ENCODE results near the gene DGUOK. TPM values are rescaled to one million over a fixed set of nuclear protein-coding genes. Genes with fewer than 3 reads are reported as not detected.
A peak's percentile ranks its signal among the peaks of the same experiment; 100 is the strongest.
"Not testable (repeated sequence)": the region's sequence is repeated elsewhere in the genome, so short reads cannot be mapped to it uniquely, and the experiment has no call there.

The DGUOK gene
- total RNA-seq, 2 experiments from 2014 or later, result 112 to 115 TPM

DNA sequence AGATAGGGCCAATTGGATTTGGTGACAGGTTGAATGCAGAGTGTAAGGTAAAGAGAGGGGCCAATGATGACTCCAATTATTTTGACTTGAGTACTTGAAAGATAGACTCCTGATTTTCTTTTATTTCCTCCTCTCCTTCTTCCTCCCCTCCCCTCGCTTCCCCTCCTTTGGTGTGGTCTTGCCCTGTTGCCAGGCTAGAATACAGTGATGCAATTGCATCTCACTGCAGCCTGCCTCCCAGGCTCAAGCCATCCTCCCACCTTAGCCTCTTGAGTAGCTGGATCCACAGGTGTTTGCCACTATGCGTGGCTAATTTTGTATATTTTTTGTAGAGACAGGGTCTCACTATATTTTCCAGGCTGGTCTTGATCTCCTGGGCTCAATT, 2.3 kb downstream of the DGUOK start:
- no peaks in the 10 kb centered on the region for H3K9me3 Mint-ChIP-seq
- intact Hi-C loops (cut with micrococcal nuclease), result loop anchor here (5.0 kb wide), 3 partner anchors 528 to 1033 kb away; partner anchors contain the start of genes ALMS1, INO80B and WBP1
- peaks cover 67% of the 10 kb centered on the region for H3K4me1 Mint-ChIP-seq (ENCODE audit: low read depth)
- CTCF ChIA-PET, result interaction anchor here (1.2 to 1.3 kb wide), 2 partner anchors 59 to 100 kb away, joined by 3 to 4 read pairs; partner anchors contain the start of gene STAMBP
- peak overlapping the region; percentile 69 for H3K4me3 Mint-ChIP-seq
- H3K27ac Mint-ChIP-seq, result peak overlapping the region; percentile 46
- DNase-seq, result no peak
- H3K36me3 Mint-ChIP-seq (ENCODE audit: low read depth), result peaks cover 17% of the 10 kb centered on the region
- H3K27me3 Mint-ChIP-seq (ENCODE audit: low read depth), result no peaks in the 10 kb centered on the region

DNA sequence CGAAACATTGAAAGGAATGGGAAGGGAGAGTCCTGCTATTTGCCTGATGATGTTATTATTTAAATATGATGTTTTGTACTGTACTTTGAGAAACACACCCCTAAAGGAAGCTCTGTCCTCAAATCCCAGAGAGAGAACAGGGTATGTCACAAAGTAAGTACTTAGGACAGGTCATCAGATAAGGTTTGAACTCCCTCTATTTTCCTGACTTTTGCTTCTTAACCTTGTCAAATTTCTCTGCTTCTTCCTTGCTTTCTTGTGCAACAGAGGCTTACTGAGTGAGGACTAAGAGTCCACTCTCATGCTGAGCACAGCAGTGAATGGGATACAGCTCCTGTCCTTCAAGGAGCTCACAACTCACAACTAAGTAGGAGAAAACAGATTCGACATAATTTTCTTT, 3.7 kb downstream of the DGUOK start:
- H3K9me3 Mint-ChIP-seq, result no peaks in the 10 kb centered on the region
- no peak overlapping the region for H3K27ac Mint-ChIP-seq
- H3K4me3 Mint-ChIP-seq, result no peak overlapping the region
- CTCF ChIA-PET, result interaction anchor here (1.2 kb wide), 1 partner anchor 9 kb away, joined by 3 read pairs; no protein-coding TSS in a partner anchor
- intact Hi-C loops (cut with micrococcal nuclease), result loop anchor here (5.0 kb wide), 1 partner anchor 462 kb away; no protein-coding TSS in a partner anchor
- H3K36me3 Mint-ChIP-seq (ENCODE audit: low read depth), result peaks cover 18% of the 10 kb centered on the region
- H3K4me1 Mint-ChIP-seq (ENCODE audit: low read depth), result peaks cover 70% of the 10 kb centered on the region
- DNase-seq, result no peak
- H3K27me3 Mint-ChIP-seq (ENCODE audit: low read depth), result no peaks in the 10 kb centered on the region

DNA sequence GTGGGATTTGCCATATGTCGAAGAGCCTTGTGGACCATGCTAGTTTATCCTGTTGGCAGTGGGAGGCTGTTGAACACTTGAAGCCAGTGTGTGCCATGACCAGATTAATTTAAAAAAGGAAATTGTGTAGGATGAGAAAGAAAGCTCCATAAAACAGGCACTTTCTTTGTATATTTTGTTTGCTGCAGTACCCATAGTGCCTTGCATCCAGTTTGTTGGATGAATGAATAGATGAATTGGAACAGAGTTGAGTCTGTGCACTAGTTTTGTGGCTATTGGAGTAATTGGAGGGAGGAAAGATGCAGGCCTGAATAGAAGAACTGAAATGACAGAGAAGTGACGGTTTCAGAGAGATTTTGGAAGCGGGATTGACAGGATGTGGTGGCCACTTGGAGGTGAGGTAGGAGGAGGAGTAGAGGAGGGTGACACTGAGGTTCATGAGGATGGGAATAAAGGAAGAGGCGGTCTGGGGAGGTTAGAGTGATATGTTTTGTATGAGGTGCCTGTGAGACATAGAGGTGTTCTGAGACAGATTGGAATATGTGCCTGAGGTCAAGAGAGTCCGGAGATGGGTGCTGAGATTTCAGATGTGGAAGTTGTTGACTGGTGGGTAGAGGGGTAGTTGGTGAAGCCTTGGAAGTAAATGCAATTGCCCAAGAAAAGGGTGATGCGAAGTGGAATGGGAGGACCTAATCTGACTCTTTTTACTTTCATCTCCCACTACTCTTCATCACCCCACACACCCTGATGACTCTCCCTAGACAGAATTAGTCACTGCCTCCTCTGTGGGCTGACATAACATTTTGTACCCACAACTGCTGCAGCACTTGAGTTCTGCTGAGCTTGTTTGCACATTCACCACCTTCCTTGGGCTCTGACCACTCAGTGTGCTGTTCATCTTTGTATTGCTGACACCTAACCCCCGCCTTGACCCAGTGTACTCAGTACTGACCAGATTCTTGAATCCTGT, 5.1 kb downstream of the DGUOK start:
- CTCF ChIA-PET, result interaction anchor here (0.6 to 1.7 kb wide), 5 partner anchors 23 to 248 kb away, joined by 3 to 7 read pairs (median 3); no protein-coding TSS in a partner anchor
- peak; percentile 74 for DNase-seq
- intact Hi-C loops (cut with micrococcal nuclease), result loop anchor here (1.0 to 5.0 kb wide), 2 partner anchors 7 to 460 kb away; no protein-coding TSS in a partner anchor
- Mint-ChIP-seq H3K4me3 (peak overlapping the region; percentile 12), H3K27ac (peak overlapping the region; percentile 82), H3K36me3 (ENCODE audit: low read depth) (peaks cover 19% of the 10 kb centered on the region), H3K27me3 (ENCODE audit: low read depth) (no peaks in the 10 kb centered on the region), H3K9me3 (no peaks in the 10 kb centered on the region), H3K4me1 (ENCODE audit: low read depth) (peaks cover 75% of the 10 kb centered on the region)

DNA sequence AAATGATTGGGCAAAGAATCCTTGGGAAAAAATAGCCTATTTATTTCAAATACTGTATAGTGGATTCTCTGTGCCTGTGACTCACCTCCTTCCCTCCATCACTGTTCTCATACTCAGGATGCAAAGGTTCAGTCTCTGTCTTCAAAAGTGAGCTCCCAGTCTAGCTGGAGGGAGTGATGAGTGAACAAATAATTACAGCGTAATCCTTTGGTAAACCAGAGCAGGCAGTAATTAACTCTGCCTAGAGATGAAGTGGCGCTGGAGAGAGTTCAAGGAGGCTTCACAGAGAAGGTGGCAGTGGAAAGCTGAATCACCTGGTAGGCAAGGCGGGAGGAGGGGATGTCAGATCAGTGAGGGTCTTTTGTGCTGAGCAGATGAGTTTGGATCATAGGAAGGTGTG, 6.5 kb downstream of the DGUOK start:
- no peaks in the 10 kb centered on the region for H3K9me3 Mint-ChIP-seq
- H3K4me1 Mint-ChIP-seq (ENCODE audit: low read depth), result peaks cover 84% of the 10 kb centered on the region
- no peak for DNase-seq
- no peak overlapping the region for H3K4me3 Mint-ChIP-seq
- CTCF ChIA-PET, result interaction anchor here (0.6 to 1.7 kb wide), 3 partner anchors 24 to 214 kb away, joined by 3 to 7 read pairs (median 3); partner anchors contain the start of gene BOLA3
- peaks cover 25% of the 10 kb centered on the region for H3K36me3 Mint-ChIP-seq (ENCODE audit: low read depth)
- intact Hi-C loops (cut with micrococcal nuclease), result loop anchor here (5.0 kb wide), 1 partner anchor 459 kb away; no protein-coding TSS in a partner anchor
- H3K27me3 Mint-ChIP-seq (ENCODE audit: low read depth), result no peaks in the 10 kb centered on the region
- H3K27ac Mint-ChIP-seq, result peak overlapping the region; percentile 82

DNA sequence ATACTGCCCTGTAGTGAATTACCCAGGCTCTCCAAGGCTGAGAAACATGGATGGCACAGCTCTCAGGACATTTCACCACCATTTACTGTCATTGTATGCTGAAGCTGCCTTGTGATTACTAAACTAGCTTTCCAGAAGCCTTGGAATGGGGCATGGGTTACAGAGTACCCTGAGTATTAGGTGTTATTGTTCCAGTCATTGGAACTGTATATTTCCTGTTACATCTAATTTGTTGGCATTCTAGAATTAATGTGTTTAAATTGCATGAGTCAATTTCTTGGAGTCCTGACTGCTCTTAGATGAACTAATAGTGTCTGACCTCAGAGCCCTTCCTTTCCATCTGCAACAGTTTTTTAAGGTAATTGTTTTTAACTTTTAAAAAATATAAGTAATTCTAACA, 9.0 kb downstream of the DGUOK start:
- Mint-ChIP-seq H3K27ac (no peak overlapping the region), H3K9me3 (no peaks in the 10 kb centered on the region), H3K27me3 (ENCODE audit: low read depth) (no peaks in the 10 kb centered on the region), H3K4me3 (no peak overlapping the region), H3K4me1 (ENCODE audit: low read depth) (peaks cover 88% of the 10 kb centered on the region), H3K36me3 (ENCODE audit: low read depth) (peaks cover 31% of the 10 kb centered on the region)
- intact Hi-C loops (cut with micrococcal nuclease), result no loop called here
- no peak for DNase-seq
- CTCF ChIA-PET, result interaction anchor here (1.2 kb wide), 1 partner anchor 28 kb away, joined by 3 read pairs; no protein-coding TSS in a partner anchor

DNA sequence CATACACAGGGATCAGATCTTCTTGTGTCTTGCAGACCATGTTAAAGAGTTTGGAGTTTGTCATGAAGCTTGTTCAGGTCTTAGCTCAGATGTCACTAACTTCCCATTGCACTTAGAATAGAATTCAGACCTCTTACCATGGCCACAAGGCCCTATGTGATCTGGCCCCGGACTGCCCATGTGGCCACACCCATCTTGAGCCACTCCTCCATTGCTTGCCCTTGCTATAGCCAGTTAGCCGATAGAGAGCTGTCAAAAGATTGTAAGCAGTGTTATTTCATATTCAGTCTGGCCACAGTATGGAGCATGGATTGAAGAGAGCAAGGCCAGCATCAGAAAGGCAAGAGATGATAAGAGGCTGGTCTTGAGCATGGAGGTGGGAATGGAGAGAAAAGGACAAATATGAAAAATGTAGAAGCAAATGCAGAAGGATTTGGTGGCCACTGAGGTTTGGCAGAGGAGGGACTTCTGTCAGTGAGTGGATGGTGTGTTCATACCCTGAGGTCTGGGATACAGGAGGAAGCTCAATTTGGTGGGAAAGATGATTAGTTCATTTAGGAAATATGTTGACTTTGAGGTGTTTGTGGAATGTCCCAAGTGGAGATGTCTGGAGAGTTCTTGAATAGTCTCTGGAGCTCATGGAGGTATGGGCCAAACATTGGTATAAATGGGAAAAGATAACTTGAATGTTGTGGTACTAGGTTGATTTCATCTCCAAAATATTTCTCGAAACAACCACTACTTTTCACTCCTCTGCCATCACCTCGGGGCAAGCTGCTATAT, 10.6 kb downstream of the DGUOK start:
- no peak overlapping the region for H3K27ac Mint-ChIP-seq
- no peaks in the 10 kb centered on the region for H3K9me3 Mint-ChIP-seq
- no peaks in the 10 kb centered on the region for H3K27me3 Mint-ChIP-seq (ENCODE audit: low read depth)
- CTCF ChIA-PET, result interaction anchor here (0.9 to 1.9 kb wide), 4 partner anchors 12 to 110 kb away, joined by 3 to 5 read pairs (median 4); partner anchors contain the start of gene STAMBP
- H3K4me1 Mint-ChIP-seq (ENCODE audit: low read depth), result peaks cover 84% of the 10 kb centered on the region
- intact Hi-C loops (cut with micrococcal nuclease), result no loop called here
- peaks cover 32% of the 10 kb centered on the region for H3K36me3 Mint-ChIP-seq (ENCODE audit: low read depth)
- DNase-seq, result no peak
- H3K4me3 Mint-ChIP-seq, result no peak overlapping the region

DNA sequence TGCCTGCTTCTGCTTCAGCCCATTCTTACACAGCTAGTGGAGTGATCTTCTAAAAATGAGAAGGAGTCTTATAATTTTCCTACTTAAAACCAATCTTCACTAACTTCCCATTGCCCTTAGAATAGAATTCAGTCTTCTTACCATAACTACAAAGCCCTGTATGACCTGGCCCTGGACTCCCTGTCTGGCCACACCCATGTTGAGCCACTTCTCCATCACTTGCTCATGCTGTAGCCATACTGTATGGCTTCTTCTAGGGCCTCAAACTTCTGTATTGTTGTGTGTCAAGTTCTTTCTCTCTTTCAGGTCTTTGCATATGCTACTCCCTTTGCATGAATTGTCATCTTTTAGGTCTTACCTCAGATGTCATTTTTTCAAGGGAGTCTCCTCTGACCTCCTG, 11.2 kb downstream of the DGUOK start:
- Mint-ChIP-seq H3K9me3 (no peaks in the 10 kb centered on the region), H3K27ac (no peak overlapping the region), H3K4me1 (ENCODE audit: low read depth) (peaks cover 84% of the 10 kb centered on the region), H3K4me3 (no peak overlapping the region), H3K27me3 (ENCODE audit: low read depth) (no peaks in the 10 kb centered on the region), H3K36me3 (ENCODE audit: low read depth) (peaks cover 33% of the 10 kb centered on the region)
- CTCF ChIA-PET, result interaction anchor here (0.6 to 1.9 kb wide), 3 partner anchors 45 to 138 kb away, joined by 4 to 5 read pairs (median 5); no protein-coding TSS in a partner anchor
- no peak for DNase-seq
- intact Hi-C loops (cut with micrococcal nuclease), result no loop called here

DNA sequence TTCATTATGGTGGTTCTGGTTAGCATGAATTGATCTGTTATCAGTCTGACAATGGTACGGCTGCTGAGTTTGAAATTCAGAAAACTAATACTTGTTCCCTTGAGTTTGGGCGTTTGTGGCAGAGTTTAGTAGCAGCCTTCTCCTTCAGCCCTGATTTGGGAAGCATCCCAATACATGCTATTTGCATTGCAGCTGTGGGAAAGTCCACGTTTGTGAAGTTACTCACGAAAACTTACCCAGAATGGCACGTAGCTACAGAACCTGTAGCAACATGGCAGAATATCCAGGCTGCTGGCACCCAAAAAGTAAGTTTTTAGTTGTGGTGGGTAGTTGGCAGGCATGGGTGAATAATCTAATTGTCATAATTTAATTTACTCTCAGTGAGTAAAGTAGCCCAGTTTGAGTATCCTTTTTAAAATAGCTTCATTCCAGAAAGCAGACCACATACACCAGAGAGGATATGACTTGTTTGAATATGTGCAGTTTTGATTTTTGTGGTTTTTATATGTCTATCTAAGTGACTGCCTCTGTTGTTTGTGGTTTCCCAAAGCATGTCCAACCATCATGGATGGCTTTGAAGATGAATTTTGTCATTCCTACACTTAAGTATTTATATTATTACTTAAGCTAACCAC, 12.2 kb downstream of the DGUOK start:
- no peak overlapping the region for H3K4me3 Mint-ChIP-seq
- intact Hi-C loops (cut with micrococcal nuclease), result loop anchor here (1.0 kb wide), 10 partner anchors 8 to 108 kb away; no protein-coding TSS in a partner anchor
- no peaks in the 10 kb centered on the region for H3K9me3 Mint-ChIP-seq
- peak overlapping the region; percentile 76 for H3K27ac Mint-ChIP-seq
- peaks cover 82% of the 10 kb centered on the region for H3K4me1 Mint-ChIP-seq (ENCODE audit: low read depth)
- peak; percentile 42 for DNase-seq
- H3K36me3 Mint-ChIP-seq (ENCODE audit: low read depth), result peaks cover 33% of the 10 kb centered on the region
- no peaks in the 10 kb centered on the region for H3K27me3 Mint-ChIP-seq (ENCODE audit: low read depth)
- CTCF ChIA-PET, result interaction anchor here (0.6 to 1.9 kb wide), 6 partner anchors 32 to 67 kb away, joined by 3 to 5 read pairs (median 3); no protein-coding TSS in a partner anchor

DNA sequence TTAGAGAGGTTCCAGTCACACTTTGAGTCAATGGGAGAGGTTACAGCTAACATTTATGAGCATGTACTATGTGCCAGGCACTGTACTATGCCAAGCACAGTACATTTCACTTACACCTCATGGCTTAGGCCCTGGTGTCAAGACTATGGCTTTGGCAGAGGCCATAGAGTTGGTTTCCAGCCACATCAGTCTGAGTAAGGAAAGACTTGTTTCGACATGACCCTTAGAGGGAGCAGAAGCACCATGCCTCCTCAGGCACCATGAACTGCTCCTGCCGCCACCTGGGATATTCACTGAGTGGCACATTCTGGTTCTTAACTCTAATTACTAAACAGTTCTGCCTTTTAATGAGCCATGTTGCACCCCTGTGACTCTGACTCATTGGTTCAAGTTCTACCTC, 12.7 kb downstream of the DGUOK start:
- H3K36me3 Mint-ChIP-seq (ENCODE audit: low read depth), result peaks cover 34% of the 10 kb centered on the region
- CTCF ChIA-PET, result interaction anchor here (0.8 to 1.9 kb wide), 5 partner anchors 32 to 56 kb away, joined by 3 to 5 read pairs (median 3); no protein-coding TSS in a partner anchor
- peak overlapping the region; percentile 76 for H3K27ac Mint-ChIP-seq
- intact Hi-C loops (cut with micrococcal nuclease), result loop anchor here (1.0 kb wide), 10 partner anchors 8 to 108 kb away; no protein-coding TSS in a partner anchor
- H3K9me3 Mint-ChIP-seq, result no peaks in the 10 kb centered on the region
- no peak overlapping the region for H3K4me3 Mint-ChIP-seq
- peaks cover 84% of the 10 kb centered on the region for H3K4me1 Mint-ChIP-seq (ENCODE audit: low read depth)
- H3K27me3 Mint-ChIP-seq (ENCODE audit: low read depth), result no peaks in the 10 kb centered on the region
- DNase-seq, result peak; percentile 76

DNA sequence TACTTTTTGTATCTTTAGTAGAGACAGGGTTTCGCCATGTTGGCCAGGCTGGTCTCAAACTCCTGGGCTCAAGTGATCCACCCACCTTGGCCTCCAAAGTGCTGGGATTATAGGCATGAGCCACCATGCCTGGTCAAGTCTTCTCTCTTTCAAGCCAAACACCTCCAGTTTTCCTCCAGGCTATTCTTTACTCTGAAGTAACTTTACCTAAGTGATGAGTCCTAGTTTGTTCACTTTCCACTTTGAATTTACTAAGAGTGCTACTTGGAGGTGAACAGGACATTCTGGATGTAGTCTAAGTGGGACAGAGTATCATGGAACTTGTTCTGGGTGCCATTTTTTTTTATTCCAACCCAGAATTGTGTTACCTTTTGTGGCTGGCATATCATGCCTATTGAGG, 13.4 kb downstream of the DGUOK start:
- H3K9me3 Mint-ChIP-seq; CTCF ChIA-PET; DNase-seq; intact Hi-C loops (cut with micrococcal nuclease); H3K27me3 Mint-ChIP-seq (ENCODE audit: low read depth); H3K4me3 Mint-ChIP-seq: not testable (repeated sequence)
- peak overlapping the region; percentile 76 for H3K27ac Mint-ChIP-seq
- H3K4me1 Mint-ChIP-seq (ENCODE audit: low read depth), result peaks cover 89% of the 10 kb centered on the region
- H3K36me3 Mint-ChIP-seq (ENCODE audit: low read depth), result peaks cover 40% of the 10 kb centered on the region

DNA sequence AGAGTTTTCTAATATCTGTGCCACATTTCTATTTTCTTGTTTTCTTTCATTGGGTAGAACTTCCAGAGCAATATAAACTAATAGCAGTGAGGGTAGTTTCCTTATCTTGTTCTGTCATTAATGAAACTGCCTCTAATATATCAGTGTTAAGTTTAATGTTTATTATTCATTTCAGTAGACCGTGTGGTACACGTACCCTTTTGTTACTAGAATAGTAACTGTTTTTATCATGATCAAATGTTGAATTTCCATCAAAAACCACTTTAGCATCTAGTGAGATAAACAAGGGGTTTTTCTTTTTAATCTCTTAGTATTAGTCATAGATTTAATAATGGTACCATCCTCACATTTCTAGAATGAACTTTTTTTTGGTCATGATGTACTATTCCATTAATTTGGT, 16.0 kb downstream of the DGUOK start:
- no peak for DNase-seq
- Mint-ChIP-seq H3K4me3 (no peak overlapping the region), H3K27ac (peak overlapping the region; percentile 7), H3K4me1 (ENCODE audit: low read depth) (peaks cover 88% of the 10 kb centered on the region), H3K36me3 (ENCODE audit: low read depth) (peaks cover 43% of the 10 kb centered on the region), H3K9me3 (no peaks in the 10 kb centered on the region), H3K27me3 (ENCODE audit: low read depth) (no peaks in the 10 kb centered on the region)
- intact Hi-C loops (cut with micrococcal nuclease), result no loop called here
- CTCF ChIA-PET, result no interaction called here
